WTC11 (cell line): ENCODE results near the gene ITPR1. TPM values are rescaled to one million over a fixed set of nuclear protein-coding genes. Genes with fewer than 3 reads are reported as not detected.
A peak's percentile ranks its signal among the peaks of the same experiment; 100 is the strongest.

ENCODE experiments used
- ATAC-seq: fragments of 200-7000 bp; cut with Tn5 transposase; 2 replicates; pipeline ENCODE4 v1.10.0; 2021; ENCODE audit warnings: mild to moderate bottlenecking, moderate library complexity
- CTCF ChIA-PET: fragments of 300-600 bp; sonication (Branson Sonifier 250); formaldehyde crosslinking; loops from one replicate; lab custom pipeline; 2021; ENCODE audit warnings: antibody characterized with exemption; lab: Charles Lee
- POLR2A ChIA-PET: fragments of 350-600 bp; sonication (Branson Sonifier 250); formaldehyde crosslinking; loops from one replicate; lab custom pipeline; 2021; ENCODE audit warnings: antibody characterized with exemption; lab: Charles Lee
- DNase-seq: peaks from one replicate; pipeline ENCODE4 v3.0.0; 2021; ENCODE audit warnings: low spot score
- H3K27ac Mint-ChIP-seq: 2 replicates; pipeline ENCODE4 v1.8.0; 2021; ENCODE audit warnings: mixed read lengths
- H3K27me3 Mint-ChIP-seq: 2 replicates; pipeline ENCODE4 v1.8.0; 2021; ENCODE audit warnings: low read depth, mild to moderate bottlenecking, moderate library complexity, mixed read lengths
- H3K36me3 Mint-ChIP-seq: 2 replicates; pipeline ENCODE4 v1.8.0; 2021; ENCODE audit warnings: mixed read lengths
- H3K4me1 Mint-ChIP-seq: 2 replicates; pipeline ENCODE4 v1.8.0; 2022; ENCODE audit warnings: mixed read lengths
- H3K4me3 Mint-ChIP-seq: 2 replicates; pipeline ENCODE4 v1.8.0; 2021; ENCODE audit warnings: mild to moderate bottlenecking, moderate library complexity, mixed read lengths
- H3K9me3 Mint-ChIP-seq: 2 replicates; pipeline ENCODE4 v1.8.0; 2021; ENCODE audit warnings: mixed read lengths
- CBFB ChIP-seq: sonication (generic); formaldehyde crosslinking; IDR thresholded peaks from 2 replicates; pipeline ENCODE4 v1.8.1; 2022; ENCODE audit warnings: mild to moderate bottlenecking, low read depth, missing genetic modification reagents
- CDX4 ChIP-seq: fragments of 250-450 bp; sonication (Bioruptor Pico); IDR thresholded peaks from 2 replicates; pipeline ENCODE4 v1.9.0; 2021; ENCODE audit warnings: moderate library complexity, mild to moderate bottlenecking, inconsistent platforms, borderline replicate concordance
- CREM ChIP-seq: sonication (generic); formaldehyde crosslinking; IDR thresholded peaks from 2 replicates; pipeline ENCODE4 v1.8.1; 2022; ENCODE audit warnings: mild to moderate bottlenecking, missing genetic modification reagents, moderate library complexity
- GRHL2 ChIP-seq: fragments of 250-450 bp; sonication (Bioruptor Pico); IDR thresholded peaks from 2 replicates; pipeline ENCODE4 v1.8.0; 2022; ENCODE audit warnings: mild to moderate bottlenecking, moderate library complexity; ENCODE audit not compliant: insufficient replicate concordance, severe bottlenecking
- IRF2 ChIP-seq: sonication (generic); formaldehyde crosslinking; IDR thresholded peaks from 2 replicates; pipeline ENCODE4 v1.8.0; 2022; ENCODE audit warnings: low read depth, missing genetic modification reagents, borderline replicate concordance
- KAT7 ChIP-seq: sonication (generic); formaldehyde crosslinking; IDR thresholded peaks from 2 replicates; pipeline ENCODE4 v1.8.1; 2023; ENCODE audit warnings: missing genetic modification reagents, mild to moderate bottlenecking, borderline replicate concordance
- NFATC4 ChIP-seq: fragments of 250-450 bp; sonication (Bioruptor Pico); IDR thresholded peaks from 2 replicates; pipeline ENCODE4 v1.9.0; 2021; ENCODE audit warnings: mild to moderate bottlenecking
- RELA ChIP-seq: sonication (generic); formaldehyde crosslinking; IDR thresholded peaks from 2 replicates; pipeline ENCODE4 v1.8.1; 2022; ENCODE audit warnings: missing genetic modification reagents, mild to moderate bottlenecking, borderline replicate concordance
- RORB ChIP-seq: fragments of 250-450 bp; sonication (Bioruptor Pico); IDR thresholded peaks from 2 replicates; pipeline ENCODE4 v1.9.0; 2021; ENCODE audit warnings: mild to moderate bottlenecking
- STAT6 ChIP-seq: sonication (generic); formaldehyde crosslinking; conservative IDR thresholded peaks from 2 replicates; pipeline ENCODE4 v1.8.1; 2023; ENCODE audit warnings: mild to moderate bottlenecking, low read depth, missing genetic modification reagents, moderate library complexity
- TCF7 ChIP-seq: sonication (generic); formaldehyde crosslinking; IDR thresholded peaks from 2 replicates; pipeline ENCODE4 v1.8.0; 2022; ENCODE audit warnings: mild to moderate bottlenecking, low read depth, missing genetic modification reagents, moderate library complexity
- ZMAT4 ChIP-seq: fragments of 250-450 bp; sonication (Bioruptor Pico); IDR thresholded peaks from 2 replicates; pipeline ENCODE4 v1.9.0; 2021; ENCODE audit warnings: mild to moderate bottlenecking
- ZNF121 ChIP-seq: sonication (generic); formaldehyde crosslinking; IDR thresholded peaks from 2 replicates; pipeline ENCODE4 v1.8.0; 2023; ENCODE audit warnings: missing genetic modification reagents
- ZNF219 ChIP-seq: sonication (generic); formaldehyde crosslinking; IDR thresholded peaks from 2 replicates; pipeline ENCODE4 v1.8.0; 2023; ENCODE audit warnings: missing genetic modification reagents, mild to moderate bottlenecking, borderline replicate concordance
- ZNF232 ChIP-seq: sonication (generic); formaldehyde crosslinking; IDR thresholded peaks from 2 replicates; pipeline ENCODE4 v1.8.0; 2022; ENCODE audit warnings: mild to moderate bottlenecking, missing genetic modification reagents
- ZNF263 ChIP-seq: sonication (generic); formaldehyde crosslinking; IDR thresholded peaks from 2 replicates; pipeline ENCODE4 v1.8.1; 2022; ENCODE audit warnings: low read depth, mild to moderate bottlenecking, moderate library complexity, missing genetic modification reagents
- ZNF281 ChIP-seq: sonication (generic); formaldehyde crosslinking; IDR thresholded peaks from 2 replicates; pipeline ENCODE4 v1.8.0; 2023; ENCODE audit warnings: mild to moderate bottlenecking, missing genetic modification reagents
- ZNF532 ChIP-seq: fragments of 250-450 bp; sonication (Bioruptor Pico); IDR thresholded peaks from 2 replicates; pipeline ENCODE4 v1.9.0; 2021; ENCODE audit warnings: mild to moderate bottlenecking, borderline replicate concordance
- total RNA-seq: library from RNA; stranded (reverse); gene quantifications from 3 replicates; pipeline ENCODE4 v1.2.3, GENCODE V29; 2021

The ITPR1 gene
- total RNA-seq, 1 experiment from 2014 or later: 11.8 TPM

GRCh38 chr3:4514916-4515315 is 21.8 kb downstream of the ITPR1 start:
- H3K36me3 Mint-ChIP-seq: no peaks in the 10 kb centered on the region
- H3K4me3 Mint-ChIP-seq: no peak overlapping the region
- no peaks in the 10 kb centered on the region for H3K9me3 Mint-ChIP-seq
- ChIA-PET CTCF (interaction anchor here (0.6 to 3.4 kb wide), 3 partner anchors 21 to 118 kb away, joined by 6 to 14 read pairs (median 10); partner anchors contain the start of gene ITPR1), POLR2A (no interaction called here)
- TF ChIP-seq ZNF232 (no peak), CDX4 (no peak), ZNF219 (CRISPR knock-in tag) (no peak), CREM (CRISPR knock-in tag) (no peak), STAT6 (CRISPR knock-in tag) (no peak), RELA (CRISPR knock-in tag) (no peak), ZNF121 (CRISPR knock-in tag) (no peak), ZNF263 (CRISPR knock-in tag) (no peak), KAT7 (CRISPR knock-in tag) (no peak), ZNF532 (CRISPR knock-in tag) (no peak), IRF2 (CRISPR knock-in tag) (no peak), CBFB (CRISPR knock-in tag) (no peak), ZMAT4 (CRISPR knock-in tag) (no peak), RORB (CRISPR knock-in tag) (no peak), GRHL2 (CRISPR knock-in tag) (no peak), NFATC4 (CRISPR knock-in tag) (no peak), TCF7 (CRISPR knock-in tag) (no peak), ZNF281 (no peak)
- no peaks in the 10 kb centered on the region for H3K27me3 Mint-ChIP-seq
- peak overlapping the region; percentile 53 for H3K27ac Mint-ChIP-seq
- H3K4me1 Mint-ChIP-seq: peaks cover 29% of the 10 kb centered on the region
- peak; percentile 36 for ATAC-seq
- no peak for DNase-seq
